Type B pancreatic cell (in vitro differentiated cells): ENCODE measurements around the gene CARD9. TPM values are rescaled to one million over a fixed set of nuclear protein-coding genes. Genes with fewer than 3 reads are reported as not detected.

ENCODE experiments used
- DNase-seq: peaks from one replicate; pipeline ENCODE4 v3.0.0; 2021; ENCODE audit warnings: mixed read lengths; ENCODE audit not compliant: unreplicated experiment; ENCODE audit errors: extremely low spot score
- H3K27ac Mint-ChIP-seq: 2 replicates; pipeline ENCODE4 v1.8.0; 2021; ENCODE audit warnings: mild to moderate bottlenecking, mixed read lengths
- H3K27me3 Mint-ChIP-seq: 2 replicates; pipeline ENCODE4 v1.8.0; 2021; ENCODE audit warnings: mixed read lengths
- H3K36me3 Mint-ChIP-seq: 2 replicates; pipeline ENCODE4 v1.8.0; 2021; ENCODE audit warnings: mixed read lengths
- H3K4me1 Mint-ChIP-seq: one replicate; pipeline ENCODE4 v1.8.0; 2021; ENCODE audit warnings: mixed read lengths; ENCODE audit not compliant: unreplicated experiment
- H3K4me3 Mint-ChIP-seq: 2 replicates; pipeline ENCODE4 v1.8.0; 2021; ENCODE audit warnings: mild to moderate bottlenecking, mixed read lengths
- H3K9me3 Mint-ChIP-seq: 2 replicates; pipeline ENCODE4 v1.8.0; 2021; ENCODE audit warnings: mixed read lengths
- total RNA-seq: library from RNA; stranded (reverse); gene quantifications from 2 replicates; pipeline ENCODE4 v1.2.1, GENCODE V29; 2021; ENCODE audit warnings: low replicate concordance
- TF ChIP-seq, protein P1 (sequence below): fragments of 200-600 bp; sonication (generic); conservative IDR thresholded peaks from 2 replicates; pipeline ENCODE4 v1.5.0; 2021; ENCODE audit warnings: antibody characterized with exemption, mild to moderate bottlenecking

CARD9 gene
- total RNA-seq, 1 donor from 2014 or later, result 2.6 TPM

DNA sequence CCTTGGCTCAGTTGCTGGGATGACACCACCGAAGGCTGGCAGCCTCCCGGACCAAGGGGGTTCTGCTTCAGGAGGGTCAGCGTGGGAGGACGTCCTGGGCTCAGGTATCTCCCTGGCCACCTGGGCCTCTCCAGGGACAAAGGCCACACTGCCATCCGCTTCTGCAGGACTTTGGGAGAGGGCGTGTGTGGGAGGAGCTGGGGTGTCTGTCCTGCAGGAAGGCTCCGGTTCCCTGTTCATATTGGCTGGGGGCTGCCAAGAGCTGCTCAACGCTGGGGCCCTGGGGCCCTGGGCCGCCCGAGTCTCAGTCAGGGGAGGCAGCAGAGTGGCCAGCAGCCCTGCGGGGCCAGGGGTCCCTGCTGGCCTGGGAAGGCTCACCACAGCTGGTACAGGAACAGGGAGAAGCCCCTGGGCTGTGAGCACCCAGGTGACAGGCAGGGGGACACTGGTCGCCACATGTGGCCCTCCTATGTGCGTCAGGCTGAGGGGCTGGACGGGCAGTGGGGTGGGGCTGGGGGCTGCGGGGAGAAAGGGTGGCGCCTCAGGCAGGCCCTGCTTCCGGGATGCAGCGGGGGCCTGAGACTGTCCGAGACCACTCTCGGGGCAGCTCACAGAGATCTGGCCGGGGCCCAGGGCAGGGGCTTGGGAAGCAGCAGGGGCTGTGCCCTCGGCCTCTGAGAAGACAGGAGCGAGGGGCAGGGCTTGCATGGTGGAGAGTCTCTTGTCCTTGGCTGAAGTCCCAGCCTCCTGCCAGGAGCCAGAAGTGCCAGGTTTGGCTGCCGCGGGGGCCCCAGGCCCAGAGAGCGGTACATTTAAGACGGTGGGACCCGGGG is 4.9 kb upstream of the CARD9 start:
- no peaks in the 10 kb centered on the region for H3K9me3 Mint-ChIP-seq
- no peak overlapping the region for H3K4me3 Mint-ChIP-seq
- no peaks in the 10 kb centered on the region for H3K27me3 Mint-ChIP-seq
- peaks cover 4% of the 10 kb centered on the region for H3K4me1 Mint-ChIP-seq
- H3K36me3 Mint-ChIP-seq, result no peaks in the 10 kb centered on the region
- TF ChIP-seq, protein P1, sequence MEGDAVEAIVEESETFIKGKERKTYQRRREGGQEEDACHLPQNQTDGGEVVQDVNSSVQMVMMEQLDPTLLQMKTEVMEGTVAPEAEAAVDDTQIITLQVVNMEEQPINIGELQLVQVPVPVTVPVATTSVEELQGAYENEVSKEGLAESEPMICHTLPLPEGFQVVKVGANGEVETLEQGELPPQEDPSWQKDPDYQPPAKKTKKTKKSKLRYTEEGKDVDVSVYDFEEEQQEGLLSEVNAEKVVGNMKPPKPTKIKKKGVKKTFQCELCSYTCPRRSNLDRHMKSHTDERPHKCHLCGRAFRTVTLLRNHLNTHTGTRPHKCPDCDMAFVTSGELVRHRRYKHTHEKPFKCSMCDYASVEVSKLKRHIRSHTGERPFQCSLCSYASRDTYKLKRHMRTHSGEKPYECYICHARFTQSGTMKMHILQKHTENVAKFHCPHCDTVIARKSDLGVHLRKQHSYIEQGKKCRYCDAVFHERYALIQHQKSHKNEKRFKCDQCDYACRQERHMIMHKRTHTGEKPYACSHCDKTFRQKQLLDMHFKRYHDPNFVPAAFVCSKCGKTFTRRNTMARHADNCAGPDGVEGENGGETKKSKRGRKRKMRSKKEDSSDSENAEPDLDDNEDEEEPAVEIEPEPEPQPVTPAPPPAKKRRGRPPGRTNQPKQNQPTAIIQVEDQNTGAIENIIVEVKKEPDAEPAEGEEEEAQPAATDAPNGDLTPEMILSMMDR, result no peak
- no peak for DNase-seq
- H3K27ac Mint-ChIP-seq, result no peak overlapping the region

DNA sequence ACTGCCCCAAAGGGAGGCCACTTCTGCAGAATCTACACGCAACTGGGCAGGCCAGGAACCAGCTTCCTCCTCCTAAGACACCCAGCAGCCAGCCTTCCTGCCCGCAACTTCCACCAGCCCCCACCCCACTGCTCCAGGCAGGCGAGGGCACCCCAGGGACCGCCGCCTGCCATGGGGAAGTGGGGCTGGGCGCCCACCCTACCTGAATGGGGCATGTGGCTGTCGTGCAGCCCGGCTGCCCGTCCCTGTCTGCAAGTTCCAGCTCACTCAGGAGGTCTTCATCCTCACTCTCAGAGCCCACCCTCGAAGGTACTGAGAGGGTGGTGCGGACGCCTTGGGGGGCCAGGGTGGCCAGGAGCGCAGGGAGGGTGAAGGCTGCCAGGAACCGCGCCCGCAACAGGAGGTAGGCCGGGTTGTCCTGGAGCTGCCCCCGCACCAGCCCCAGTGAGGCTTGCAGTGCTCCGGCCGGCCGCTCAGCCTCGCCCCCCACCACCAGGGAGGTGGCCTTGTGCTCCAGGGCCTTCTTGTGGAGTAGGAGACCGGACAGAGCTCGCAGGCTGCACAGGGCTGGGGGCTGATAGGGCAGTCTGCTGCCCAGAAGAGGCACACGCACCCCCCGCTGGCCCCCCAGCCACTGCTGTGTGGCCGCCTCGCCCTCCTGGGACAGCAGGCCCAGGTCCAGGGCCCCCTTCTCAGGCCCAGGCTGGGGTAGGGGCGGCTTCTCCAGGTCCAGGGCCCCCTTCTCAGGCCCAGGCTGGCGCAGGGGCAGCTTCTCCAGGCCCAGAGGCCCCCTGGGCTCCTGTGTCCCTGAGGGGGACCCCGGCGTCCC is 4.1 kb upstream of the CARD9 start:
- H3K4me1 Mint-ChIP-seq, result peaks cover 4% of the 10 kb centered on the region
- no peak overlapping the region for H3K4me3 Mint-ChIP-seq
- no peaks in the 10 kb centered on the region for H3K9me3 Mint-ChIP-seq
- no peaks in the 10 kb centered on the region for H3K36me3 Mint-ChIP-seq
- TF ChIP-seq, protein P1, result no peak
- H3K27me3 Mint-ChIP-seq, result no peaks in the 10 kb centered on the region
- no peak overlapping the region for H3K27ac Mint-ChIP-seq
- DNase-seq, result no peak

DNA sequence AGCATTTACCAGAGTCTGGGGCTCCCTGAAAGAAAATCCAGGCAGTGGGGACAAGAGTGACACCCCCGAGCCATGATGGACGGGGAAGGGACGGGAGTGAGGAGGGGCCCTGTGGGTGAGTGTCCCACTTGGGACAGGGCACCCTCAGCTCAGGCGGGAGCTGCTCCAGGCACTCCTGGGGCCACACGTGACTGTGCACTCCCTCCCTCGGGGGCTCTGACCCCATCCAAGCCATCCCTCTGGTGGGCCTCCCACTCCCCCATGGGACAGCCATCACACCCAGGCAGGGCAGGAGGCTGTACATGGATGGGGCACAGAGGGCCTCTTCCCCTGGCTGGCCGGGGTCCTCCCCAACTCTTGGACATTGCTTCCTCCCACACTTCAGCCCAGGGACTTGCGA is 3.0 kb upstream of the CARD9 start:
- TF ChIP-seq, protein P1, result no peak
- no peaks in the 10 kb centered on the region for H3K9me3 Mint-ChIP-seq
- no peaks in the 10 kb centered on the region for H3K36me3 Mint-ChIP-seq
- no peaks in the 10 kb centered on the region for H3K27me3 Mint-ChIP-seq
- no peak for DNase-seq
- H3K4me3 Mint-ChIP-seq, result no peak overlapping the region
- H3K4me1 Mint-ChIP-seq, result peaks cover 4% of the 10 kb centered on the region
- no peak overlapping the region for H3K27ac Mint-ChIP-seq

DNA sequence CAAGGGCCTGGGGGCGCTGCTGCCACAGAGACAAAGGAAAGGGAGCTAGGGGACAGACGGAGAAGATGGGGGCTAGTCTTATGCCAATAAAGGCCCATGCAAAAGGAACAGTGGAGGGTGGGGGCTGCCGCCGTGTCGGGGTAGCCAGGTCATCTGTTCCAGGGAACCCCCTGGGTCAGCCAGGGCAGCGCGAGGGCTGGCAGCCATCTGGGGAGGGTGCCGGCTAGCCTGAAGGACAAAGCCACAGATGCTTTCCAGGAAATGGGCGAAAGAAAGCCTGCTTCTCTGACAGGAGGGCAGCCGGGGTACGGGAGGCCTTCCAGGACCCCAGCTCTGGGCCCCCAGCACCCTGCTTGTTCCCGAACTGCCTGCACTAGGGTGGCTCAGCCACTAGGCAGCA is 1.6 kb upstream of the CARD9 start:
- Mint-ChIP-seq H3K27ac (no peak overlapping the region), H3K4me1 (peaks cover 4% of the 10 kb centered on the region), H3K27me3 (no peaks in the 10 kb centered on the region), H3K9me3 (no peaks in the 10 kb centered on the region), H3K4me3 (no peak overlapping the region), H3K36me3 (no peaks in the 10 kb centered on the region)
- no peak for DNase-seq
- TF ChIP-seq, protein P1, result no peak

DNA sequence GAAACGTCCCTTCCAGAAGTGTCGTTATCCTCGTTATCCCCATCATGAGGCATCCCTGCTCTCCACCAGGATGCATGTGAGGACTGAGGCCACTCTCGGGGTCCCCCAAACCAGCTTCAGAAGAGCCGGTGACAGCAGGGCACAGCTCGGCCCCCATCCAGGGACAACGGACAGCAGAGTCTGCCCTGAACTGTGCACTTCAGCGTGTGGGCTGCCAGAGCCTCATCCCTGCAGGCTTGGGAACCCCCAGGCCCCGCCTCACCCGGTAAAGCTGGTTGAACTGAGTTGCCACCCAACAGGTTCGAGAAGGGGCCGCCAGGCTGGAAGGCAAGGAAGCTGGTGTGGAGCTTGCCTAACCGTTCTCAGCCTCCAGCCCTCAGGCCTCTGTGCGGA is 710 bp upstream of the CARD9 start:
- no peak for DNase-seq

More for the DNA sequence above, 710 bp upstream of the CARD9 start:
- H3K27me3 Mint-ChIP-seq, result no peaks in the 10 kb centered on the region
- peak overlapping the region; percentile 51 for H3K27ac Mint-ChIP-seq
- H3K4me1 Mint-ChIP-seq, result peaks cover 4% of the 10 kb centered on the region
- H3K9me3 Mint-ChIP-seq, result no peaks in the 10 kb centered on the region
- no peak overlapping the region for H3K4me3 Mint-ChIP-seq
- no peaks in the 10 kb centered on the region for H3K36me3 Mint-ChIP-seq
- TF ChIP-seq, protein P1, result no peak
